Measurements from ENCODE around the gene SDCCAG8.
A peak's percentile ranks its signal among the peaks of the same experiment; 100 is the strongest.

The SDCCAG8 gene

GRCh38 chr1:243341074-243341473 is 85.2 kb downstream of the SDCCAG8 start:
- no peaks in the 10 kb centered on the region for H3K27me3 Mint-ChIP-seq
- H3K9me3 Mint-ChIP-seq = no peaks in the 10 kb centered on the region
- H3K27ac Mint-ChIP-seq = no peak overlapping the region
- no peaks in the 10 kb centered on the region for H3K4me1 Mint-ChIP-seq (ENCODE audit: low read depth in 2 of 2)
- DNase-seq (no peak), ATAC-seq (replicated peaks) (no peak)
- H3K4me3 Mint-ChIP-seq = no peak overlapping the region
- H3K36me3 Mint-ChIP-seq (ENCODE audit: insufficient read depth) = peaks cover 6% of the 10 kb centered on the region

GRCh38 chr1:243343970-243344937 is 88.4 kb downstream of the SDCCAG8 start:
- DNase-seq (no peak), ATAC-seq (replicated peaks) (no peak)
- Mint-ChIP-seq H3K9me3 (no peaks in the 10 kb centered on the region), H3K27me3 (no peaks in the 10 kb centered on the region), H3K4me1 (ENCODE audit: low read depth in 2 of 2) (no peaks in the 10 kb centered on the region), H3K4me3 (no peak overlapping the region), H3K36me3 (ENCODE audit: insufficient read depth) (peaks cover 4% of the 10 kb centered on the region), H3K27ac (no peak overlapping the region)

DNA sequence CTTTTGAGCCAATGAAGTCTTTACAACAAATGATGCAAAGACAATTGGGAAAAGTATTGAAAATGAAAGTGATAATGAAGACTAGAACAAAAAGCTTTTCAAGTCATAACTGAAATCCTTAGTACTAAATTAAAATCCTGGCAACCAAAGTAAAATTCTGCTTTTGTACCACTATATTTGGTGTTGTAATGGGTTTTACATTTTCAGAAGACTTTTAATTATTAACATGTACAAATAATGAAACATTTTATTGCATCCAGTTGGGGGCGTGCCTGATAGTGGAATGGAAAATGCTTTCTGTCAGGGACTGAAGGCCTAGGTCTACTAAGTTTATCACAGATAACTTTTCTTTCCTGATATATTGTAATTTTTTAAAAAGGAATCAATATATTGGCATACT is 89.4 kb downstream of the SDCCAG8 start:
- Mint-ChIP-seq H3K9me3 (no peaks in the 10 kb centered on the region), H3K27me3 (no peaks in the 10 kb centered on the region), H3K4me3 (no peak overlapping the region), H3K27ac (no peak overlapping the region), H3K36me3 (ENCODE audit: insufficient read depth) (peaks cover under 1% of the 10 kb centered on the region), H3K4me1 (ENCODE audit: low read depth in 2 of 2) (no peaks in the 10 kb centered on the region)
- DNase-seq (no peak), ATAC-seq (replicated peaks) (no peak)

GRCh38 chr1:243346016-243346415 is 90.2 kb downstream of the SDCCAG8 start:
- Mint-ChIP-seq H3K27me3 (no peaks in the 10 kb centered on the region), H3K27ac (no peak overlapping the region), H3K36me3 (ENCODE audit: insufficient read depth) (no peaks in the 10 kb centered on the region), H3K4me1 (ENCODE audit: low read depth in 2 of 2) (no peaks in the 10 kb centered on the region), H3K9me3 (no peaks in the 10 kb centered on the region), H3K4me3 (no peak overlapping the region)
- ATAC-seq (replicated peaks) = no peak
- no peak for DNase-seq

GRCh38 chr1:243346468-243346867 is 90.6 kb downstream of the SDCCAG8 start:
- H3K27ac Mint-ChIP-seq = no peak overlapping the region
- DNase-seq (no peak), ATAC-seq (replicated peaks) (no peak)
- no peaks in the 10 kb centered on the region for H3K4me1 Mint-ChIP-seq (ENCODE audit: low read depth in 2 of 2)
- H3K27me3 Mint-ChIP-seq = no peaks in the 10 kb centered on the region
- no peaks in the 10 kb centered on the region for H3K9me3 Mint-ChIP-seq
- no peak overlapping the region for H3K4me3 Mint-ChIP-seq
- no peaks in the 10 kb centered on the region for H3K36me3 Mint-ChIP-seq (ENCODE audit: insufficient read depth)

DNA sequence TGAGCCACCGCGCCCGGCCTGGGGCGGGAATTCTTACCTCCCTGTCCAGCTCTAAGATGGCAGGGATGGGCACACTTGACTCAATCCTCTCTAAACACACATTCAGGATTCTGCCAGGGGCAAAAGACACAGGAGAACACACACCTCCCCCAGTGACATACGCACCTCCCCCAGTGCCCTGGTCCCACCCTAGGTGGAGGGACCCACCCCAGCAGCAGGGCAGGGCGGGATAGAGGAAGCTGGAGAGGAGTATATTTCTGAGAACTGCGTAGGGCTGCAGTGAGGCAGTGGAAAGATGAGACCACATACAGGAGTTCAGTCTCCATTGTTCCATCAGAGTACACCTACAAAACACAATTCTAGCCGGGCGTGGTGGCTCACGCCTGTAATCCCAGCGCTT is 92.5 kb downstream of the SDCCAG8 start:
- Mint-ChIP-seq H3K4me3 (no peak overlapping the region), H3K36me3 (ENCODE audit: insufficient read depth) (no peaks in the 10 kb centered on the region), H3K27ac (no peak overlapping the region), H3K27me3 (no peaks in the 10 kb centered on the region), H3K9me3 (no peaks in the 10 kb centered on the region), H3K4me1 (ENCODE audit: low read depth in 2 of 2) (no peaks in the 10 kb centered on the region)
- ATAC-seq (replicated peaks) (no peak), DNase-seq (no peak)

GRCh38 chr1:243349128-243349527 is 93.3 kb downstream of the SDCCAG8 start:
- no peak for DNase-seq
- H3K4me1 Mint-ChIP-seq (ENCODE audit: low read depth in 2 of 2) = peaks cover 0 to 1% of the 10 kb centered on the region in 2 donors
- no peak overlapping the region for H3K4me3 Mint-ChIP-seq
- no peak for ATAC-seq (replicated peaks)
- H3K9me3 Mint-ChIP-seq = no peaks in the 10 kb centered on the region
- H3K27me3 Mint-ChIP-seq = no peaks in the 10 kb centered on the region
- H3K36me3 Mint-ChIP-seq (ENCODE audit: insufficient read depth) = no peaks in the 10 kb centered on the region
- no peak overlapping the region for H3K27ac Mint-ChIP-seq

GRCh38 chr1:243351337-243351736 is 95.5 kb downstream of the SDCCAG8 start:
- ATAC-seq (replicated peaks) = no peak
- no peaks in the 10 kb centered on the region for H3K27me3 Mint-ChIP-seq

GRCh38 chr1:243354511-243355153 is 98.8 kb downstream of the SDCCAG8 start:
- DNase-seq = no peak
- Mint-ChIP-seq H3K4me1 (ENCODE audit: low read depth in 2 of 2) (peaks cover 0 to 7% of the 10 kb centered on the region in 2 donors), H3K27me3 (no peaks in the 10 kb centered on the region), H3K27ac (peak overlapping the region; percentile 60 to 74), H3K36me3 (ENCODE audit: insufficient read depth) (no peaks in the 10 kb centered on the region), H3K9me3 (no peaks in the 10 kb centered on the region), H3K4me3 (peak overlapping the region; percentile 61 to 77)
- ATAC-seq (replicated peaks) = no peak

More at GRCh38 chr1:243351337-243351736, 95.5 kb downstream of the SDCCAG8 start:
- peaks cover 0 to 7% of the 10 kb centered on the region in 2 donors for H3K4me1 Mint-ChIP-seq (ENCODE audit: low read depth in 2 of 2)
- no peaks in the 10 kb centered on the region for H3K36me3 Mint-ChIP-seq (ENCODE audit: insufficient read depth)
- no peaks in the 10 kb centered on the region for H3K9me3 Mint-ChIP-seq
- H3K4me3 Mint-ChIP-seq = no peak overlapping the region
- DNase-seq = no peak
- H3K27ac Mint-ChIP-seq = no peak overlapping the region

GRCh38 chr1:243363832-243364231 is 108.0 kb downstream of the SDCCAG8 start:
- ATAC-seq (replicated peaks) (no peak), DNase-seq (no peak)

GRCh38 chr1:243364330-243364729 is 108.5 kb downstream of the SDCCAG8 start:
- DNase-seq (no peak), ATAC-seq (replicated peaks) (no peak)
- Mint-ChIP-seq H3K36me3 (ENCODE audit: insufficient read depth) (peaks cover 4% of the 10 kb centered on the region), H3K4me3 (no peak overlapping the region), H3K4me1 (ENCODE audit: low read depth in 2 of 2) (no peaks in the 10 kb centered on the region), H3K27me3 (no peaks in the 10 kb centered on the region), H3K27ac (no peak overlapping the region), H3K9me3 (no peaks in the 10 kb centered on the region)

More at GRCh38 chr1:243363832-243364231, 108.0 kb downstream of the SDCCAG8 start:
- no peak overlapping the region for H3K27ac Mint-ChIP-seq
- no peaks in the 10 kb centered on the region for H3K27me3 Mint-ChIP-seq
- H3K36me3 Mint-ChIP-seq (ENCODE audit: insufficient read depth) = peaks cover 4% of the 10 kb centered on the region
- H3K4me3 Mint-ChIP-seq = no peak overlapping the region
- H3K9me3 Mint-ChIP-seq = no peaks in the 10 kb centered on the region
- no peaks in the 10 kb centered on the region for H3K4me1 Mint-ChIP-seq (ENCODE audit: low read depth in 2 of 2)

DNA sequence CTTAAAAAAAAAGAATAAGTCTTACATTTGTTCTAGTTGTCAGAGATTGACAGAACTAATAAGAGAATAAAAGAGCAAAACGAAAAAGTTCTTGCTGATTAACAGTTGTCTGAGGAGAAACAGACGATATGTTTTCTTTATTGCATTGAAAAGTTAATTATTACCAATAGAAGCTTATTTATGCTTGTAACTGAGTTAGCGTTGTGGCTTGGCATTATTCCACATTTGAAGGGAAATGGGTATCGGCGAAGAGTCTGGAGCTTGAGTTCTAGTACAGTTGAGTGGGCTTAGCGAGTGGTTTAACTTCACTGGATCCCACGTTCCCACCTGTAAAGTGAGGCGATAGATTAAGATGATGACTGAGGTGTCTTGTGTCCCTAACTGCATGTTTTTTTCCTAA is 109.0 kb downstream of the SDCCAG8 start:
- H3K4me1 Mint-ChIP-seq (ENCODE audit: low read depth in 2 of 2) = no peaks in the 10 kb centered on the region
- no peak for ATAC-seq (replicated peaks)
- no peak overlapping the region for H3K4me3 Mint-ChIP-seq
- H3K27me3 Mint-ChIP-seq = no peaks in the 10 kb centered on the region
- H3K9me3 Mint-ChIP-seq = no peaks in the 10 kb centered on the region
- H3K27ac Mint-ChIP-seq = no peak overlapping the region
- peaks cover 4% of the 10 kb centered on the region for H3K36me3 Mint-ChIP-seq (ENCODE audit: insufficient read depth)
- DNase-seq = no peak

GRCh38 chr1:243367314-243367713 is 111.5 kb downstream of the SDCCAG8 start:
- Mint-ChIP-seq H3K36me3 (ENCODE audit: insufficient read depth) (peaks cover 4% of the 10 kb centered on the region), H3K4me1 (ENCODE audit: low read depth in 2 of 2) (no peaks in the 10 kb centered on the region), H3K27me3 (no peaks in the 10 kb centered on the region), H3K27ac (no peak overlapping the region), H3K9me3 (no peaks in the 10 kb centered on the region), H3K4me3 (no peak overlapping the region)
- no peak for DNase-seq
- ATAC-seq (replicated peaks) = no peak

DNA sequence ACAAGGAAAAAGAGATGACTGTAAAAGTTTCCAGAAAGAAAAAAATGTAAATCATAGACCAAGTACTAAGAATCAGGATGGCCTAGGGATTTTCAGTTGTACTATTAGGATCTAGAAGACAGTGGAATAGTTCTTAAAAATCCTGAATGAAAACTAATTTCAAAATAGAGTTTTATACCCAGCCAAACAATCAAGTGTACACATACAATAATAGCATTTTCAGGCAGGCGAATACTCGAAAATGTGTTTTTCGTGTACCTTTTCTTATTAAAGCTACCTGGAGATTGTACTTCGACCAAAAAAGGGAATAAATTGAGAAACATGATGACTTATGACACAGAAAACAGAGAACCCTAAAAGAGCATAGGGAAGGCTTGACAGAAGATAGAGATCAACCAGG is 118.6 kb downstream of the SDCCAG8 start:
- H3K27ac Mint-ChIP-seq = no peak overlapping the region
- no peak for ATAC-seq (replicated peaks)

More for the DNA sequence above, 118.6 kb downstream of the SDCCAG8 start:
- H3K9me3 Mint-ChIP-seq = peaks cover 0 to 1% of the 10 kb centered on the region in 2 donors
- no peak overlapping the region for H3K4me3 Mint-ChIP-seq
- no peaks in the 10 kb centered on the region for H3K27me3 Mint-ChIP-seq
- no peaks in the 10 kb centered on the region for H3K36me3 Mint-ChIP-seq (ENCODE audit: insufficient read depth)
- H3K4me1 Mint-ChIP-seq (ENCODE audit: low read depth in 2 of 2) = no peaks in the 10 kb centered on the region
- DNase-seq = no peak

Data from effector memory CD8-positive, alpha-beta T cell (primary cell).